ENCODE results near the gene COL19A1.
"Not testable (repeated sequence)": the region's sequence is repeated elsewhere in the genome, so short reads cannot be mapped to it uniquely, and the experiment has no call there.

COL19A1 gene

DNA sequence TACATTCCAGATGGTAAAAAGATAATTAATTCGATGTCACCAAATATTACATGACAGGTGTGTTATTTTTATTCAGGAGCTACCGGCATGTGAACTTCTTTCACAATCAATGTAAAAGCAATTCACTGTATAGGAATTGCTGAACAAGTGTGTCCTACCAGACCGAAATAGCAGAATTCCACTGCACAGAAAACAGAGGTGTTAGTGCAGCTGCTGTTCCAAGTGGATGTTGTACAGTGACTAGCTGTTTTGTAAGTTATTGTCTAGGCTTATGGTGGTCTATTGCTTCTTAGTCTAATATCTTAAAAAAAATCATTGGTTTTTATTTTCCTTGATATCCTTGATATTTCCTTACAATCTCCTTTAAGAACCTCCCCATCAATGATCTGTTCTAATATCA, 107.4 kb downstream of the COL19A1 start:
- DNase-seq = no peak

DNA sequence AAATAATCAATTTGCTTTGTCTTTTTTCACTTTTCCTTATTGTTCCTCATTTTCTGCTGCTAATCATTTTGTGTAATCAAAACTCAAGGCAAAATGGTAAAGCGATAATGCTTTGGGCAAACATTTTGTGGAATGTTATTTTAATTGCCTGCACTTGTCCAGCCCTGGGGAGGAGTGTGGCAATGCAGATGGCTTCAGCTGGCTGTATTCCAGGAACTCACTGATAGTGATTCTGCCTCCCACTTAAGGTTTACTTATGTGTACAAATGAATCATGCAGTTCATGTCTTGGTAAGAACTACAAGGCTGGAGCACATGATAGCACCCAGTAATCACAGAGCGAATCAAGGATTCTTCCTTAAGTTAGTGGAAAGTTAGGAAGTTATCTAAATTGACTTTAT, 107.8 kb downstream of the COL19A1 start:
- no peak for DNase-seq

DNA sequence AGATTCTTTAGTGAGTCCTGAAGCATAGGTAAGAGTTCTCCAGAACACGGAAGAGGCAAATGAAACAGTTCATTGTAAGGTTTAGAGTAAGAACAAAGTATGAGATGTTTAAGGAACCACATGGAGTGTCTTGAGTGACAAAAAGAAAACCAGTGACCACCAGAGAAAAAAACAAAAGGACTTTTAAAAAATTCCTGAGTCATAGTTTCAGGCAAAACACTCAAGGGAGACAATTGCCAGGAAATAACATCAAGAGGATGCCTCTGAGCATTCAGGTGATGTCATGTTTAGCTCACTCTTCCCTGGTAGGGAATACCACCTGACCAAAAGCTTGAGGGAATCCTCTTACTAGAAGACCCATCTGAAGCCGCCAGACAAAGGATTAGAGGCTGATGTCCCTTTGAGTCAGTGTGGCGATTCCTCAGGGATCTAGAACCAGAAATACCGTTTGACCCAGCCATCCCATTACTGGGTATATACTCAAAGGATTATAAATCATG, 110.3 kb downstream of the COL19A1 start:
- no peak for DNase-seq

DNA sequence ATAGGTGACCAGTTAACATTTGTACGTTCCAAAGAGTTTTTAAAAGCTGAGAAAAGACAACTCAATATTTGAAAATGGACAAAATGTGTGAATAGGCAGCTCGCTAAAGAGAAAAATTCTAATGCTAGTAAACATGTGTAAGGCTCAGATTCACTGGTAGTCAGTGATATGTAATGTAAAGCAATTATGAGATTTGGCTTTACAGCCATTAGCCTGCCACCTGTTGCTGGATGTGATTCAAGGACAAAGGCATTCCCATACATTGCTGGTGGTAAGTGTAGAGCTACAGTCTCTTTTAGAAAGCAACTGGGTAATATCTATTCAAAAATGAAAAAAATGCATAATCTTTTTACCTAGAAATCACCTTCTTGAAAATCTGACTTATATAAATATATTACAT, 114.3 kb downstream of the COL19A1 start:
- DNase-seq = no peak

DNA sequence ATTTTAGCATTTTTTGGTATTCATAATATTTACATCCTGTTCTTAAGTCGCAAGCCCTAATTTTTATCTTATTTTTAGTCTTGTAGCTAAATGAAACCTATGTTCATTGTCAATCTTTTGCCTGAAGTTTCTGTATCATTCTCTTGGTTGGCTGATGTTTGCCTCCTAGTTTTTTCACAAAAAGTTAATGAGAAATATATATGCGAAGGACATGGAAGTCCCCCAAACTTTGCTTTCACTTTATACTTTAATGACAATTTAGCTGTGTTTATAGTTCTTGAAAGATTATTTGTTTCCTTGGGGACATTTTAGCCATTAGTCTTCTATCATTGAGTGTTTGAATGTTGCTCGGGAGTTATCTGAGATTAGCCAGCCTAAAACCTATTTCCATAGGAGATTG, 118.2 kb downstream of the COL19A1 start:
- no peak for DNase-seq

DNA sequence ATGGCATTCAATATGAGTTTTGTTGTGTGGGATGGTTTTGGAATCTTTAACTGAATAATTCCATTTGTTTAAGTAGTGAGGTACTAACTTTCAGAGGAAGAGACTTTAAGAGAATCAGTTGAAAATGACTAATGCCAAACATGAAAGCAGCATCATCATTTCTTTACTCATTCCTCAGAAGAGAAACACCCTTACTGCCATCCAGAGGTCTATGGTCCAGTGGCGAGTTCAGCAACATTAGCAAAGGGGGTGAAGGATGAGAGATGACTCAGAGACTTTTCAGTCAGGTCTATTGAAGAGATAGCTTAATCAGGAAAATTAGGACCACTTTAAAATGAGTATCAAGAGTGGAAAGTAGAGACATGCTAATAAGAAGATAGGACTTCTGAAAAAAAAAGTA, 118.8 kb downstream of the COL19A1 start:
- DNase-seq = no peak

DNA sequence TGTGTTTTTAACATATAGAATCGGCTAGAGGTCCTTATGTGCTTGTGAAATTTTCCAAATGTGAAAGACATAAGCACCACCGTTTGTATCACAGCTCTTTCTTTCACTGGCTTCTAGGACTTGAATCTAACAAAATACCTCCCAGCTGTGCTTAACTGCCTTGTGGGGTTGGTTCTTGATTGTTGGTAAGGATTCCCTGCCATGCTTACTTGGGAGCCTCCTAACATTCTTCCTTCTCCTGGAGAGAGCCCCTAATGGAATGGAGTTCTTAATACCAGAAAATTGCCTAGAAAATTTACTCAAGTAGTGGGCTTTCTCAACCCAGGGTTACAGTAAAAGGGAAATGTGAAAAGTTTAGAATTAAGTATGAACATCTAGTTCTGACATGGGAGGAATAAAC, 121.2 kb downstream of the COL19A1 start:
- no peak for DNase-seq

DNA sequence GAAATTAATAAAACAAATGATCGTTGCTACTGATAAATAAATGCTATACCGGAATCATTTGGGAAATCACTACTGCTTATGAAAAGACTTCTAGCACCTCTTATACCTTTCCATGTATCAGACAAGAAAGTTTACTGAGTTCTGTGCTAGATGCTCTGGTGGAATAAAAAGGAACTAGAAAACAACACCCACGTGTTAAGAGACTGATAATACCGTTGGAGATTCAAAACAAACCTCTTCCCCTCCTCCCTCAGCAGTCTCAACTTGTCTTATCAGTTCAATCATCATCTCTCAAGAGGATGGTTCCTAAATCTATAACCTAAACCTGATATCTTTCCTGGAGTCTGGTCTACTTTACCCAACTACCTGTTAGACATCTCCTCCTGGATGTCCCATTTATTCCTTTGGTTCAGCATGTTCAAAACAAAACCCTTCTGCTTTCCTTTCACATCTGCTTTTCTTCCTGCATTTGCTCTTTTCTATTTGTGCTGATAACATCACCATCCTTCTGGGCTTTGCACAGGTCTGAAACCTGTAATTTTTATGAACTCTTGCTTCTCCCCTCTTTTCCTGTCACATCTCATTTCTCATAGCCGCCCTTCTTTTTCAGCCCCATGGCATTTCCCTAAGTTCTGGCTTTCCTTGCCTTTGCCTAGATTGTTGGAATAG, 122.2 kb downstream of the COL19A1 start:
- no peak for DNase-seq

DNA sequence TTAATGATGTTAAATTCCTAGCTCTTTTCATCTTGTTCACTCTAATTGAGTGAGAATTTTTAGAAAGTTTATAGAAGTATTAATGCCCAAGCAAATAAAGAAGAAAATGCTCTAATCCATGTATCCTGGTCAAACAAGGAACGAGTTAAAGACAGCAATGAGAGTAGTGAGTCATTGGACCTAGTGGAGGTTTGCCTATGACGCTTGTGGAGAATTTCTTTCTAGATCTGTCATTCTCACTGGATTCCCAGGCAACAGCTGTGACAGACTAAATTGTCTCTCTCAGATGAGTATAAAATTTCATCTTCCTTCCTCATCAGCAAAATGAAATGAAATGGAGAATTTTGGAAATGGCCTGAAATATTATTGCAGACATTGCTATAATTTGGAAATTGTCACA, 127.9 kb downstream of the COL19A1 start:
- no peak for DNase-seq

DNA sequence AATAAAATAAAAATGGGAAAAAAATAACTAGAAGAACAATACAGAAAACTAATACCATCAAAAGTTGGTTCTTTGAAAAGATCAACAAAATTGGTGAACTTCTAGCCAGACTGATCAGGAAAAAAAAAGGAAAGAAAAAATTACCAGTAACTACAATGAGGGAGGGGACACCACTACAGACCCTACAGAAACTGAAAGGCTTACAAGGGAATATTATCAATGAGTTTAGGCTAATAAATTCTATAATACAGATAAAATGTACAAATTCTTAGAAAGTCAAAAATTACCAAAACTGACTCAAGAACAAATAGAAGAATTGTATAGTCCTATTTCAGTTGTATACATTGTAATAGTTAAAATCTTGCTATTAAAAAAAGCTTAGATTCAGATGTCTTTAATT, 141.8 kb downstream of the COL19A1 start:
- no peak for DNase-seq

DNA sequence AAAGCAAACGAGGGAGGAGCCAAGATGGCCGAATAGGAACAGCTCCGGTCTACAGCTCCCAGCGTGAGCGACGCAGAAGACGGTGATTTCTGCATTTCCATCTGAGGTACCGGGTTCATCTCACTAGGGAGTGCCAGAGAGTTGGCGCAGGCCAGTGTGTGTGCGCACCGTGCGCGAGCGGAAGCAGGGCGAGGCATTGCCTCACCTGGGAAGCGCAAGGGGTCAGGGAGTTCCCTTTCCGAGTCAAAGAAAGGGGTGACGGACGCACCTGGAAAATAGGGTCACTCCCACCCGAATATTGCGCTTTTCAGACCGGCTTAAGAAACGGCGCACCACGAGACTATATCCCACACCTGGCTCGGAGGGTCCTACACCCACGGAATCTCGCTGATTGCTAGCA, 144.0 kb downstream of the COL19A1 start:
- not testable (repeated sequence) for DNase-seq

DNA sequence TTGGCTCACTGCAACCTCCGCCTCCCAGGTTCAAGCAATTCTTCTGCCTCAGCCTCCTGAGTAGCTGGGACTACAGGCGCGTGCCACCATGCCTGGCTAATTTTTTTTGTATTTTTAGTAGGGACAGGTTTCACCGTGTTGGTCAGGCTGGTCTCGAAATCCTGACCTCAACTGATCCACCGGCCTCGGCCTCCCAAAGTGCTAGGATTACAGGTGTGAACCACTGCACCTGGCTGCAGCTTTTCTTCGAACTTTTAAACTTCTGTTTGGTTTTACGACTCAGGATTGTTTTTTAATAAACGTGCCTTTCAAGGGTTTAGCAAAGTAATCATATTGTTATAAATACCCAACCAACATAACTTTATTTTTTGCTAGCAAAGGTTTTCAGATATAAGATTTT, 156.8 kb downstream of the COL19A1 start:
- DNase-seq = not testable (repeated sequence)

DNA sequence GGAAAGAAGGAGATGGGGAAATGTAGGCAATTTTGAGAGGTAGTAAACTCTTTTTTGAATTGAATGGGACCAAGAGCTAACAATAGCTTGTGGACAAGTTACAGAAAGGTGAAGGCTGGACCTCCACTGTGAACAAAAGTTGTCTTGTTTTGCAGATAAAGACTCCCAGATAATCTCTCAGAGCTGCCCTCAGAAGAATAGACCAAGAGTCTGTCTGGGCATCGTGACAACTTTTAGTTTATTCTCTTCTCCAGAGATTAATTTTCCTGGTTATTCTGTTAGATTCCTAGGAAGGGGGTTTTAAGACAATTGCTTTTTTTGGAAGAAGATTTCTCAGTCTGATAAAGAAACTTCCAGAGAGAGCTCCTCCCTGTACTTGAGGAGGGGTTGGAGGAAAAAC, 161.9 kb downstream of the COL19A1 start:
- DNase-seq = no peak

DNA sequence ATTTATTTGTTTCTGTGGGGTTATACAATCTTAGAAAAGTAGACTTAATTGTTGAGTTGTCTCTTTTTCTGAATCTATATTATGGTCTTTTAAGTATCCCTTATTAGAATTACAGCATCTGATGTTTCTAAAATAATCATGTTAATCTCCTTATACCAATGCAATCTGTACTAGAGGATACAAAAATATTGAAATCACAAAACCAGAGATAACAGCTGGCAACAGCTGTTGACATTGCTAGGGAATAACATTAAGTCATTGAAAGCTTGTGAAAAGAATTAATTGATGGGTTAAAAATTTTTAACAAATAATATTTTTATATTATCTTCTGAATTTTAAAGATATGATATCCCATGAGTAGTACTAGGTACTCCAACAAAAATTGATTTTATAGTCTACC, 162.6 kb downstream of the COL19A1 start:
- no peak for DNase-seq

DNA sequence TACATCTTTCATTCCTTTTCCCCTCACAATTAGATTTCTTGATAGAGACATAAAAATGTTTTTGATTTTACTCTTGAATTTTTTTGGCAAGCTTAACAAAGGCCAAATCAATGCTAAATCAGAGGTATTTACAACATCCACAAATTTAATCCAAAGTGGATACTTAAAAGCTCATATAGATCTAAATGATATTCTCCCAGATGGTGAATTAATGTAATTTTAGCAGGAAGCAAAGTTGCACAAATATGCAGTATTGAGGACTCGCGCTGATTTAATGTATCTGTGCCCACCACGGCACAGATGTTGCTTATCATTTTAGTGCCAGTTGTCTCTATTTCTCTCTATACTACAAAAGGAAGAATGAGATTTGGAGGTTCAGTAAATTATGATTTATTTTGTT, 167.4 kb downstream of the COL19A1 start:
- no peak for DNase-seq

DNA sequence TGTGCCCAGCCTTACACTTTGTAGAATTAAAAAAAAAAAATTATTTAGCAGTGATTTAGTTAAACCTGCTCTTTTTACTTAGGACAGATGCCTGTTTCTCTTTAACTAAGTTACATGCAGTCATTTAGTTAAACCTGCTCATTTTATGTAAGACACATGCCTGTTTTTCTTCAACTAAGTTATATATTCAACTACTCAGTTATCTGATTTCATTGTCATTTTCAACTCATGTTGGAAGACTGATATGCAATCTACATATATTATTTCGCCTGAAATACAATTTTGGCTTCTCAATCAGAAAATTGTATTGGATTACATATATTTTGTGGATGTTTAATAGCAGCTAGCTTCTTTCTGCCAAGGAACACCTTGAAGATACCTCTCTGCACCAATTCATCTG, 171.1 kb downstream of the COL19A1 start:
- no peak for DNase-seq

DNA sequence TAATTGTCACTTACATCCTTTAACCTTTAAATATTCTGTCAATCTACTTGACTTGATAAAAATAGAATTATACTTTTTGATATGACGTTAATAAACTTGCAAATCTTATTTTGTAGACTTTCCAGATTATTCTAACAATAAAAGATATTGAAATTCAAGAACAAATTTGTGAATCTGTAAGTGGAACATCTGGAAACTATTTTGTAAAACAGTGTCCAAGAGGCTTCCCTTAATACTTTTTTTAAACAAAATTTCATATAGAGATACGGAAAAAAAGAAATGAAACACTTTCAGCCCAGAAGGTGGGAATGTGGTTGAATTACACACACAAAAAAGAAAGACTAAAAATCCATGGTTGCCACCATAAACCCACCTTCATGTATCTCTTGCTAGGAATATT, 174.4 kb downstream of the COL19A1 start:
- no peak for DNase-seq

DNA sequence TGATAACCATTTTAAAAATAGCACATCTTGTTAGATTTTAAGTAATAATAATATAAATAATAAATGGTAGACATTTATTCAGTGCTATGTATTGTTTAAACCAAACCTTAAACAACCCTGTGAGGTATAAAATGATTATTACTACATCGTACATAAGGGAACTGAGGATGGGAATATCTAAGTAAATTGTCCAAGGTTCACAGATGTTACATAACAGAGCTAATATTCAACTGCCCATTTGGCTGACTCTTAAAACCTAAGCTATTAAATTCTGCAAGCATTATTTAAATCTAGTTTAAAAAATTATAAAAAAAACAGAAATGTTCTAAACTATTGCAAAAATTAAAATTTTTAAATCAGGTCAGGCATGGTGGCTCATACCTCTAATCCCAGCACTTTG, 175.1 kb downstream of the COL19A1 start:
- no peak for DNase-seq

DNA sequence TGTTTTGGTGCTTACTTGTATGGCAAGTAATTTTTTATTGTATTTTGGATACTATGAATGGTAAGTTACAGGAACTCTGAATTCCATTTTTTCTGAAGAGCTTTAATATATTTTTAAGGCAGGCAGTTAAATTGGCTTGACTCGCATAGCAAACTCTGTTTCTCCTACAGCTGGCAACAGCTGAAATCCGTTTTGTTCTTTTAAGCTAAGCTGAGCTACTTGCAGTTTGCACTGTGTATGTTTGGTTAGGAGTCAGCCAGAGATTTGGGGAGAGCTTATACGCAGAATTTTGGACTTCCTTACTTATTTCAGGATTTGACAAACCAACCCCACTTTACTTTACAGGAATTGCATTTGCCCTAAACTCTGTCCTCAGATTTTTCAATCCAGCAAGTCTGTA, 179.1 kb downstream of the COL19A1 start:
- no peak for DNase-seq

DNA sequence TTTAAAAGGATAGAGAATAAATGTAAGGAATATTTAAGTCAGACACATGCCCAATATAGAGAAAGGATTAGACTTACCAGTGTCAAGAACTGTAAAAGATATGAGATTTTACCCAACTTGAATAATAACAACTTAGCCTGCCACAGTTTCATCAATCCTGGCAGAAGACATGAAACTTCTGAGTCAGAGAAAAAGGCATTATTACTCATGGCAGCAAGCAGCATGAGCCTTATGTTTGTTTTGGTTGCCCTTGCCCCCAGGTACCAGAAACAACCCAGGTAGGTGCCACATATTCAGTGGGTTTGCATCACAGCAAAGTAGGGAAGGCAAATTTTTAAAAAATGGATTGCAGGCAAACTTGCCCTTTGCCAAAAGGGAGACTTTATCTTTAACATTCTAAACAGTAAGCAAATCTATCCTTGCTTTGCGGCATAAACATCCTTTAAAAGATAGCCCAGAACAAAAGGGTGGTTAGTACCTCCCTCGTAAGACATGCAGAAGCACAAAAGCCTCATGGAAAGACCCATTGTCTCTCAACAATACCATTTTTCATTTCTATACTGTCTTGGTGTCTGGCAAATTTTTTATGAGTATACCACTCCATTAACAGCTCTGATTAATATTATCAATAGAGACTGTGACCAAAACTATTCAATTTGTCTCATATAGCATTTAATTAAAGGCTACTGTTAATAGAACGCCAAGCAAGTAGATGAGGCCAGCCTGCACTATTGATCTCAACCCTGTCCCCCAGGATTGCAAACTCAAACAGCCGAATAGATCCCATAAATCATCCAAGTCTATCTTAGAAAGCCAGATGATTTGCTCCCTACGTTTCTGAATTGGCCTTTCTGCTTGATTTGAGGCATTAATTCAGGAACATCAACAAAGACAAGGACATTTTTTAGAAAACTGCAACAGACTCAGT, 185.1 kb downstream of the COL19A1 start:
- DNase-seq = no peak

DNA sequence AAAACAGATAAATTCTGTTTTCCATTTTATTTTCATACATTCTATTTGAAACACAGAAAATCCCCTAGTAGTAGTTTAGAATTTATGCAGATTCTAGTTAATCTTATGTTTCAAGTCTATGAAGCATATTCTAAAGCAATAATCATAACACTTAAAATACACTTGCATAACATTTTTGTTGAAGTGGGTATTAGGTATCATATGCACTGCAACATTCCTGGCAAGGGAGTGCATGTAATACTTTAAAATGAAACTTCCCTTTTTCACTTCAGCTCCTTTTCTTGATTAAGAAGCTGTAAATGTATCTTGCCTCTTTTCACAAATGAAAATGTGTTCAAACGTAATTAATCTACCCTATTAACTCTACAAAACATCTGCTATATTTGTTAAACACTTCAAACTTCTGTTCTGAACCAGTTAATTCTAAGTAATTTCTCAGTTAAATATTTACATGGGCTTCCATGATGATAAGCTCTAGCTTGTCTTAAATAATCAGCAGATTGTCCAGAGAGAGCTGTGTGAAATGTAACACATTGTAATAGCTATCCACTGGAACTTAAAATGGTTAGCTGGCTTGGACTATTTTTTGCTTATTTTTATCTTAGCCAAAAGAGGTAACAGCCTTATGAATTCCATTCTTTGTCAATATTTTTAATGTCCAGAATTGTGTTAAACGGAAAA, 192.8 kb downstream of the COL19A1 start:
- no peak for DNase-seq

DNA sequence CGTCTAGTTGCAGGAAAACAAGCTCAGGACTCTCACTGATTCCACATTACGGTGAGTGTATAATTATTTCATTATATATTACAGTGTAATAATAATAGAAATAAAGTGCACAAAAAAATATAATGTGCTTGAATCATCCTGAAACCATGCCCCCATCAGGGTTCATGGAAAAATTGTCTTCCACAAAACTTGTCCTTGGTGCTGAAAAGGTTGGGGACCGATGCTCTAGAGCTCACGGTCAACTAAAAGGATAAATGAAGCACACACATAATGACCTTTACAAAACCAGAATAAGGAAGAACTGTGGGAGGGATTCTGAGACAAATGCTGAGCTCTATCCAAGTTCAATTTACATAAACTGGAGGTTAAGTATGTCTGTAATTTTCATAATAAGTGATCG, 194.3 kb downstream of the COL19A1 start:
- no peak for DNase-seq

DNA sequence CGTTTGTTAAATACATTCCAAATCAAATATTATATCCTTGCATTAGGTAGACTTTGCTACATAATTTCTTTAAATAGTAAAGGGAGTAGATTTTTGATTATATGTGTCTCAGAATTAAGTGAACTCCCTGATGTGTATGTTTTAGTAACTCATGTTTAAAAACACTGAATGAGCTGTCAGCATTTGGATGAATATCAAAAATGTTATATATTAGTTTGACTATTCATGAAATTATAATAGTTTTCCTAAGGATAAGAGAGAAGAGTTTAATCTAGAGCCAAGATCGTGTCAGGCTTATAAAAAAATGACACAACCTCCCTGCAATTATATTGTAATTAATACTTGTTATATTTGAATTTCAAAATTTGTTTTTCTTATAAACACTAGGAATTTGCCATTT, 195.2 kb downstream of the COL19A1 start:
- DNase-seq = no peak

DNA sequence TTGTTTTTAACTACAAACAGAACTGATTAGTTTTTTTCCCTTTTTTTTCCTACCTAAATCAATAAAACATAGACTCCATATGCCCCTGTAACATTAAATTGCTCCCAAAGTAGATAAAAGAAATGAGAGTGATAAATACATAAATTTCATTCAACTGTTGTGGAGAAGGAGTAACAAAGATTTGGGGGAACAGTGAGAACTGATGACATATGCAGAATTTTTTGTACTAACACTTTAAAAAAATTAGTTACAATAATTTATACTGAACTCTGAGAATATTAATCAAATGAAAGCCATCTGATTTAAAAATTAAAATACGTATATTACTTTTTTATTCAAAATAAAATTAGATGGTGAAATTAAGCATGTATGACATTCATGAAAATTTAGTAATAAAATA, 195.7 kb downstream of the COL19A1 start:
- no peak for DNase-seq
